Neural cell (in vitro differentiated cells): ENCODE results near the gene CPA2.

ENCODE experiments used
- CTCF ChIP-seq: fragments of 450-650 bp; IDR thresholded peaks from 2 replicates; pipeline ENCODE4 v1.5.1; 2014; ENCODE audit warnings: antibody characterized with exemption, mild to moderate bottlenecking, moderate library complexity; ENCODE audit not compliant: poor library complexity, severe bottlenecking
- EP300 ChIP-seq: fragments of 450-650 bp; conservative IDR thresholded peaks from 2 replicates; pipeline ENCODE4 v1.6.1; 2014; ENCODE audit warnings: antibody characterized with exemption, mild to moderate bottlenecking, moderate library complexity; ENCODE audit not compliant: poor library complexity, severe bottlenecking
- EZH2 ChIP-seq: fragments of 200-600, 300-800 bp; shearing (Covaris generic), sonication (generic); IDR thresholded peaks from 2 replicates; pipeline ENCODE4 v1.6.1; 2014; ENCODE audit warnings: antibody characterized with exemption, low read length, borderline replicate concordance, mild to moderate bottlenecking; ENCODE audit not compliant: insufficient read depth, poor library complexity, severe bottlenecking
- MXI1 ChIP-seq: fragments of 450-650 bp; conservative IDR thresholded peaks from 2 replicates; pipeline ENCODE4 v1.6.1; 2014; ENCODE audit warnings: antibody characterized with exemption, mild to moderate bottlenecking; ENCODE audit not compliant: poor library complexity, severe bottlenecking
- POLR2AphosphoS5 ChIP-seq: IDR thresholded peaks from 2 replicates; pipeline ENCODE4 v1.6.1; 2012
- RAD21 ChIP-seq: fragments of 450-650 bp; conservative IDR thresholded peaks from 2 replicates; pipeline ENCODE4 v1.6.1; 2014; ENCODE audit warnings: antibody characterized with exemption, mild to moderate bottlenecking, moderate library complexity
- REST ChIP-seq: IDR thresholded peaks from 2 replicates; pipeline ENCODE4 v1.6.1; 2012; ENCODE audit warnings: borderline replicate concordance
- SMC3 ChIP-seq: fragments of 450-650 bp; conservative IDR thresholded peaks from 2 replicates; pipeline ENCODE4 v1.6.1; 2014; ENCODE audit warnings: antibody characterized with exemption, mild to moderate bottlenecking, moderate library complexity; ENCODE audit not compliant: poor library complexity
- TAF1 ChIP-seq: IDR thresholded peaks from 2 replicates; pipeline ENCODE4 v1.6.1; 2012; ENCODE audit warnings: low read depth

- TF ChIP-seq CTCF (no peak), SMC3 (peak; percentile 44), POLR2AphosphoS5 (peak; percentile 76), EP300 (peak; percentile 75), RAD21 (peak; percentile 48), TAF1 (peak; percentile 64), MXI1 (peak; percentile 4), REST (peak; percentile 80), EZH2 (no peak)
These were observed 6.6 kb downstream of the CPA2 start for GRCh38 chr7:130273081-130273932.
